Activated T-cell treated with anti-CD3 and anti-CD28 coated beads for 4 hours (primary cell): ENCODE results near the gene HJURP.

Experiments
- DNase-seq: peaks from one replicate; pipeline ENCODE4 v3.0.0-alpha.2; 2020

Gene HJURP

DNA sequence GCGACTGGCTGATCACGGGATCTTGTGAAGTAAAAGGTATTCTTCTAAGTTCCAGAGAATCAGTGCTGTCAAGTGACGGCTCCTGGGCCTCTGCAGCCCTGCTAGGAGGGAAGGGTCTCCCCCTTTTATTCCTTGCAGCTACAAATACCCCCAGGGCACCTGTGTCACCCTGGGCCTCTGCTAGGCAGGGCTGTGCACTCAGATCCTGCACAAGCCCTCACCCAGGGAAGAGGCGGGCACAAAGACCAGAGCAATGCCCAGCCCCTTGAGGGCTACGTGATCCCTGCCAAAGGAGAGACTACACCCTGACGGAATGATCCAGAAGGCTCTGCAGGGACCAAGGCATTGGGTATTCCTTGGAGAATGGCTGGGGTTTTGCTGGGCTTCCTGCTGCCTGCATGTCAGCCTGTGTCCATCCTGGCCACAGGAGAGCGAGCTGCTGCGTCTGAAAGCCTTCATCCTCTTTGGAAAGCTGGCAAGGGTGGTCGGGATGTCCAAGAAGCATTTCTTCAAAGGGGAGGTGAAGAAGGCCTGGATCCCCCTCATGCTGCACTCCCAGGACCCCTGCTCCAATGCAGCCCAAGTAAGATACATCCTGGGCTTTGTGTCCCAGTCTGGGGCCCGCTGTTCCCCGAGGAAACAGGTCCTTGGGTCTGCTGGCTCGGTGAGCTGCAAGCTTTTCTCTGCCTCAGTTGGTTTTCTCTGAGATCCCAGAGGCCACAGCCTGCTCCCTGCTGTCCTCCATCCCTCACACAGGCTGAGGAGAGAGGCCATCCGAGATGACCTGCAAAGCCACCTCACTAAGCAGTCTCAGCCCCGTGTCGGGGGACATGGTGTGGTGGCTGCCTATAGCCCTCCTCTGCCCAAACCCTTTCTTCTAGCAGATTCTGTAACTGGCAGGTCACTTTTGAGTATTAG, 24.9 kb downstream of the HJURP start:
- no peak for DNase-seq

GRCh38 chr2:233828546-233829192, 25.7 kb downstream of the HJURP start:
- DNase-seq = no peak

GRCh38 chr2:233824373-233824772, 30.0 kb downstream of the HJURP start:
- DNase-seq = no peak

GRCh38 chr2:233823731-233824121, 30.6 kb downstream of the HJURP start:
- no peak for DNase-seq

- DNase-seq = no peak
Measured at GRCh38 chr2:233822781-233823730, 31.3 kb downstream of the HJURP start.

DNA sequence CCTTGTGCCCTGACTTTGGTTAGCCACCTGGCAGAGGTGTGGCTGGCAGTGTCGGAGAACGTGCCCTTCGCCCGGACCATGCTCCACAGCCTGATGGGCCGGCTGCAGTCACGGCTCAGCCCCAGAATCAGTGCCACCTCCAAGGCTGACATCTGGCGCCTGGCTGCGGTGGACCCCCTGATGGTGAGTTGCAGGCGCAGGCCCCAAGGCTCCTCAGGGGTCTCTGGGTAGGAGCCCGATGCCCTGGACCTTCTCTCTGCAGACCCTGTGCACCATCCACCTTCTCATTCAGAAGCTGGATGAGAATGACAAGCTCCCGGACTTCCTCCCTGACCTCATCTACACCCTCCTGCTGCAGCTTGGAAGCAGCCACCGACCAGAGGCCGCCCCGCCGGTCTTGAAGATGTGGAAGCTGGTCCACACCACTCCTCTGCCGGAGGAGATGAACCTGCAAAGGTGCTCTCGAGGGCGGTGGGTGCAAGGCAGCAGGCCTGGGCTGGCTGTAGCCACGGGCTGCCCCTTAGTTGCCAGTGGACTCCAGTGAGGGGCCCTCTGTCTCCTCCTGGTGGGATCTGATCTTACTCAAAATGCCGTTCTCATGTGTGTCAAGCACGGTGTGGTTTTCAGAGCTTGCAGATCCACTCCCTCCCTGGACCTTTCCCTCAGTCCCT, 32.1 kb downstream of the HJURP start:
- DNase-seq = no peak

- no peak for DNase-seq
Measured at GRCh38 chr2:233821709-233822100, 32.6 kb downstream of the HJURP start.

DNA sequence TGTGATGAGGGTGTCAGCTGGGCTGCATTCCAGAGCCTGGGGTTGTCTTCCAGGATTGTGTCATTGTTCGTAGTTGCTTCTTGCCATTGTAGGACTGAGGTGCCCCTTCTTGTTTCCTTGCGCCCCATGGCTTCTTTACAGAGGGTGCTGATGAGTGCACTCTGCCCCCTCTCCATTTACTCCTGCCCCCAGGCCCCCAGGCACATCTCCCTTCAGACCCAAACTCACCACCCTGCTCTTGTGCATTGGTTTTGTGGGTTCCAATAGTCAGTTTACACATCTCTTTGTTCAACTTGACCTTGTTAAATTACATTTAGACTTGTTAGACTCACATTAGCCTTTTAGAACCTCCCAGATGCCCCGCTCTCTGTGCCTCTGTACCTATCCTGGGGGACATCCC, 33.1 kb downstream of the HJURP start:
- no peak for DNase-seq

DNA sequence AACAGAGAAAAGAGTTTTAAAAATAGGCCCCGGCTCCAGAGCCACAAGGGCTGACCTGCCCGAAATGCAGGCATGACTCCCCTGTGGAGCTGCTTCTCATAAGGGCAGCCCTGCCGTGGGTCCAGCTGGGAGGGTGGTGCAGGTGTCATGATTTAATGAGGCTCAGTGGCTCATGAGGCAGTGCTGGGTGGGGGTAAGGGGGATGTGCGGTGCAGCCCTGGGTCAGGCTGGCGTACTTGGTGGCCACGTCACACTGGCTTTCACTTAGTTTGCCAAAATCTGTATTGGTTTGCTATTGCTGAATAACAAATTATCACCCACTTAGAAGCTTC, 33.6 kb downstream of the HJURP start:
- no peak for DNase-seq

DNA sequence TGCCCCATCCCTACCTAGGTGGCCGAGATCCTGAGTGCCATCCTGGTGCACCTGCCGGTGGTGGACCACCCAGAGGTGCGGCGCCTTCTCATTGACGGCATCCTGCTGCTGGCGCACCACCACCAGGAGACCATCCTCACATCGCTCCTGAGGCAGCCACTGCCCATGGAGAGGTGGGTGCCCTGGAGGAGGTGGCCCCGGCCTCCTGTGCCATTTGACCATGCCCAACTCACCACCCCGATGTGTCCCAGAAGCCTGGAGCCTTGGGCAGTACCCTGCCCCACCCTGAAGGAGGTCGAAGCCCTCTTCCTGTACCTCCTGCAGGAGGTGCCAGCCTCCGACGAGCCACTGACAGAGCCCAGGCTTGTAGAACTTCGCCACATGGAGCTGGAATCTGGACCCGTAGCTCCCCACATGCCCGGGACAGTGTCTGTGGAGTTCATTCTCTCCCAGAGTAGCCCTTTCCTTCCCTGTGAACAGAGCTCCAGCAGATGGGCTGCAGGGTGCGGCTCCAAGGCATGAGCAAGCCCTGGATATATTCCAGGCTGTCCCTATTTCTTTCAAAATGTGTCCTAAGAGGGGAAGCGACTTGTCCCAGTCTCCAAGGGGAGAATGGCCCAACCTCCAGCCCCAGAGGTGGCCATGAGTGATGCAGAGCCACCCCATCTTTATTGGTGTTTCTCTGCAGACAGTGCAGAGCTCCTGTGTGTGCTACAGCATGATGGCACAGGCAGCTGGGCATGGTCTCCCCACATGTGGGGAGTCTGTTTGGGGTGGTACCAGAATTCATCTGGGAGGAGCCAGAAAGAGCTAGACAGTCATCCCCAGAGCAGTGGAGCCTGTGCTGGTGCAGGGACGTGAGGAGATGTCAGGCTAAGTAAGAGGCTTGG, 34.2 kb downstream of the HJURP start:
- no peak for DNase-seq

GRCh38 chr2:233818639-233819621, 35.4 kb downstream of the HJURP start:
- no peak for DNase-seq

DNA sequence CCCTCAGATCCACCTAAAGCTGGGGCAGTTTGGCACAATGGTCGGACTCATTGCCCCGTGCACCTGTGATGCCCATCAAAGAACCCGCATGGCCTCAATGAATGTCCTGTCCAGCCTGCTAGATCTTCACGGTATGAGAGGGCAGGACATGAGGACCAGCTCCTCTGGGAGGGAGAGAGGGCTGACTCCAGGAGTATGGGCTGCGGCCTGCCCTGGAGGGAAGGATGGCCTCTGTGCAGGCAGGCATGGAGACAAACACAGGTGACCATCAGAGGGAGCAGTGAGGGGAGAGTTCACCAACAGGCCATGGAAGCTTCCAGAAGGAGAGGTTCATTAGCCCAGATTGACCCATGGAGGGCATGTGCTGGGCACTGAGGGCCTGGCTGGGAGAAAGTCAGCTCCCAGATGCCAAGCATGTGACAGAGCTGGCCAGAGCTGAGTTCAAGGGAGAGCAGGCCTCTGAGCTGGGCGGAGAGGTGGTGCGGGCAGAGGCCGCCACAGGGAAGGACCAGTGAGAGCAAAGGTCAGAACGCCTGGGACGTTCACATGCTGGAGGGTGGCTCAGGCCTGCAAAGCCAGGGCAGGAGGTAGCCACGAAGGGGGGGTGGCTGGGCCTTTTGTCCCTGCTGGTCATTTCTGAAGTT, 36.2 kb downstream of the HJURP start:
- DNase-seq = no peak

DNA sequence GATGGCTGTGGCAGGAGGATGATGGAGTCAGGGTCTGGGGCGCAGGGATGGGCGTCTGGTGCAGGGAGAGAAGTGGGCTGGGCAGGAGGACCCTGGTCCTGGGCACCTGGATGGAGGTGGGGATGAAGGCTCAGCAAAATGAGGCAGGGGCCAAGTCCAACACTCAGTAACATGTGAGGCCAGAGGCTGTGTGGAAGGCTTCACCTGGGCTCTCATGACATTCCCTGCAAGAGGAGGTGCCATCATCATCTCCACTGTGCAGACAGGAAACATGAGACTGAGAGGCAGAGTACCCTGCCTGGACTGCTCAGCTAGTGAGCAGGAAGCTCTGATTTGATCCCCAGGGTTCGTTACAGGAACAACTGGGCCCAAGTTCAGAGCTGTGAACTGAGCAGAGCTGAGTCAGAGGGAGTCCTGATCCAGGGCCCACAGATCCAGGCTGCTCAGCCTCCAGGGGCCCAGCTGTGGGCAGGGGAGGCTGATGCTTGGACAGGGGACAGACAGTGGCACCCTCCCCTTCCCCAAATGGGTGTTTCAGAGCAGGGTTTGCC, 36.9 kb downstream of the HJURP start:
- no peak for DNase-seq

DNA sequence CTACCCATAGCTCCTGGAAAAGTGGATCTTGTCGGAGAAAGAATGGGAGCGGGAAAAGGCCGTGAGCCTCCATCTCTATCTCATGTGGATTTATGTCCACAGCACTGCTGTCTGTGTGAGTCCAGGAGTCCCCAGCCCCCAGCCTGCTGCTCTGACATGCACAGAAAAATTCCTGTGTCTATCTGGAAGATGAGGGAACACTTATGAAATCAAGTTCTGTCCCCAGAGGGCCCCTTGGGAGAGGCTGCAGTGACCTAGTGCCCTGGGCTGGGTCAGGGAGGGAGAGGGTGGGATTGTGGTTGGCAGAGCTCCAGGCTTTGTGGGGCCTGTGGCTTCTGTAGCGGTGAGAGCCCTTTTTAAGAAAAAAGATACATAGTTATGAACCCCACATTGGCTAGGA, 37.6 kb downstream of the HJURP start:
- no peak for DNase-seq

DNA sequence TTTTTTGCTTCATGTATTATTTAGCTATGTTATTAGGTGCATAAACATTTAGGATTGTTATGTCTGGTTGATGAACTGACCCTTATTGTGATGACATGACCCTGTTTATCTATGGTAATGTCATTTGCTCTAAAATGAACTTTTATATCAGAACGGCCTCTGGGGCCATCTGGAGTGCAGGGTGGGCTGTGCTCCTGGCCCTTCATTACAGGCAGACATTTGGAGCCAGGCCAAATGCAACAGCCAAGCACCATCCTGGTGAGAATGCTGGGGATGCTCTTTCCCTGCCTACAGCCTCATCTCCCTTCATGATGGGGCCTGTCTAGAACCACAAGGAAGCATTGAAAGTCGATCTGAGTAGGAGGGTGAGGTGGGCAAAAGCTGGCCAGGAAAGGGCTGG, 38.0 kb downstream of the HJURP start:
- DNase-seq = no peak

DNA sequence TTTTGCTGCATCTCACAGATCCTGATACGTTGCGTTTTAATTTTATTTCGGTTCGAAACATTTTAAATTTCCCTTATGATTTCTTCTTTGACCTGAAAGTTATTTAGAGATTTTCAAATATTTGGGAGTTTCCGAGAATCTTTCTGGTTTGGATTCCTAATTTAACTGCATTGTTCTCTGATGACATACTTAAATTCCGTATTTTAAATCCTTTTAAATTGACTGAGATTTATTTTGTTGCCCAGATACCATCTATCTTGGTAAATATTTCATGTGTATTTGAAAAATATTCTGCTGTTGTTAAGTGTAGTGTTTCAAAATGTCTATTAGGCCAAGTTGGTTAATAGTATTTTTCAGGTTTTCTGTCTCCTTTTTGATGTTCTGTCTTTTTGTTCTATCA, 38.5 kb downstream of the HJURP start:
- DNase-seq = no peak

DNA sequence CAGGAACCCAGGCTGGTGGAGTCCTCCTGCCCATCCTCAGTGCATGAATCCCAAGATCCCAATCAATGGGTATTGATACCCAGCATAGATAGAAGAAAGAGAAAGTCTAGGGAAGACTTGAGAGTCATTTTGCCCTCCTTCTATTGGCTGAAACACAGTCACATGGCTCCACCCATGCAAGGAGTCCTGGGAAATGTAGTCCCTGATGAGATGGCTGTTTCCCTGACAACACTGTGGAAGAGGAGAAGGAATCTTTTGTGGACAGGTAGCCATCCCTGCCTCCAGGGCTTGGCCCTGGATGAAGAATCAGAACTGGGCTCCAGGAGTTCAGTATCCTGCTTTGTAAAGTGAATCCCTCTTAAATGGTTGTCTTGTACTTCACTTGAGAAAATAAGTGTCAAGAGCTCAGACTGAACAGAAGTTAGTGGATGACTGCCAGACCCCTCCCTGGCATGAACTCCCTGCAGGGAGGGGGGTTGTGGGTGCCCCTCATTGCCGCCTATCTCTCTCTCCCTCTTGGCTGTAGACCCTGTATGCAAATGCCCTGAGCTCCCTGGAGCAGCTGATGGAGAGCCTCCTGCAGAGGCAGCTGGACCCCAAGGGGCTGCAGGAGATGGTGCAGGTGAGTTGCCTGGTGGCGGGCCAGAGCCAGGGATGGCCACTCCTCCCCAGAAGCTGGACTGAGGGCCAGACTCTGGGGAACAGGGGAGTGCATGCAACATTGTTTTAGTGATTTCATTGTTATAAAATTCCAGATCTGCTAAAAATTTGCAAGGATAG, 40.1 kb downstream of the HJURP start:
- DNase-seq = no peak

GRCh38 chr2:233813236-233814055, 40.9 kb downstream of the HJURP start:
- no peak for DNase-seq
